Erythroblast (primary cell): ENCODE data around the gene TAS2R60.

Experiments
- GATA1 ChIP-seq: IDR thresholded peaks from 2 replicates; pipeline ENCODE4 v1.6.1; 2011; ENCODE audit warnings: low read depth, mild to moderate bottlenecking, control low read depth, low read length, moderate library complexity
- POLR2A ChIP-seq: IDR thresholded peaks from 2 replicates; pipeline ENCODE4 v1.6.1; 2011; ENCODE audit warnings: mild to moderate bottlenecking, low read length

- TF ChIP-seq POLR2A (no peak), GATA1 (no peak)
Observed at GRCh38 chr7:143411976-143412708, 31.1 kb upstream of the TAS2R60 start.
